H9 (cell line): Measurements from ENCODE around the gene ENTPD1. TPM values are rescaled to one million over a fixed set of nuclear protein-coding genes. Genes with fewer than 3 reads are reported as not detected.

ENCODE experiments used
- DNase-seq: peaks from one replicate; pipeline ENCODE4 v3.0.0-alpha.2; 2017
- H2AFZ ChIP-seq: one replicate; pipeline ENCODE4 v1.6.1; 2013; ENCODE audit warnings: mild to moderate bottlenecking, low read length, control low read depth, moderate library complexity
- H2AK5ac ChIP-seq: 2 replicates; pipeline ENCODE4 v1.6.1; 2013; ENCODE audit warnings: low read length, control low read depth, mixed read lengths; ENCODE audit not compliant: insufficient read length
- H2BK120ac ChIP-seq: one replicate; pipeline ENCODE4 v1.6.1; 2013; ENCODE audit warnings: low read depth, mild to moderate bottlenecking, low read length, control low read depth, inconsistent platforms; ENCODE audit not compliant: poor library complexity, severe bottlenecking
- H2BK12ac ChIP-seq: 2 replicates; pipeline ENCODE4 v1.6.1; 2013; ENCODE audit warnings: low read length, control low read depth, mixed read lengths, low read depth; ENCODE audit not compliant: insufficient read length
- H2BK15ac ChIP-seq: 2 replicates; pipeline ENCODE4 v1.6.1; 2013; ENCODE audit warnings: low read depth, low read length, control low read depth
- H2BK20ac ChIP-seq: one replicate; pipeline ENCODE4 v1.6.1; 2013; ENCODE audit warnings: low read depth, mild to moderate bottlenecking, low read length, control low read depth, inconsistent platforms; ENCODE audit not compliant: poor library complexity, severe bottlenecking
- H2BK5ac ChIP-seq: 2 replicates; pipeline ENCODE4 v1.6.1; 2013; ENCODE audit warnings: low read length, control low read depth, mixed read lengths; ENCODE audit not compliant: insufficient read length
- H3K14ac ChIP-seq: 2 replicates; pipeline ENCODE4 v1.6.1; 2013; ENCODE audit warnings: low read length, control low read depth; ENCODE audit not compliant: insufficient read depth
- H3K18ac ChIP-seq: 2 replicates; pipeline ENCODE4 v1.6.1; 2013; ENCODE audit warnings: low read depth, mild to moderate bottlenecking, mixed read lengths, low read length, control low read depth; ENCODE audit not compliant: insufficient read length
- H3K23ac ChIP-seq: 2 replicates; pipeline ENCODE4 v1.6.1; 2013; ENCODE audit warnings: low read length, control low read depth, mixed read lengths, low read depth; ENCODE audit not compliant: insufficient read length
- H3K23me2 ChIP-seq: 2 replicates; pipeline ENCODE4 v1.6.1; 2013; ENCODE audit warnings: low read depth, mild to moderate bottlenecking, mixed read lengths, low read length, control low read depth; ENCODE audit not compliant: insufficient read length, poor library complexity, severe bottlenecking
- H3K27ac ChIP-seq: 2 replicates; pipeline ENCODE4 v1.5.1; 2013; ENCODE audit warnings: low read length, control low read depth, mixed read lengths, low read depth; ENCODE audit not compliant: insufficient read length
- H3K27me3 ChIP-seq: 2 replicates; pipeline ENCODE4 v1.6.1; 2013; ENCODE audit warnings: low read length, control low read depth, inconsistent platforms; ENCODE audit not compliant: insufficient read depth
- H3K4ac ChIP-seq: 2 replicates; pipeline ENCODE4 v1.6.1; 2013; ENCODE audit warnings: low read depth, mild to moderate bottlenecking, control low read depth, inconsistent platforms, low read length, moderate library complexity
- H3K4me1 ChIP-seq: 2 replicates; pipeline ENCODE4 v1.6.1; 2013; ENCODE audit warnings: low read length, control low read depth, inconsistent platforms; ENCODE audit not compliant: insufficient read depth
- H3K4me2 ChIP-seq: 2 replicates; pipeline ENCODE4 v1.6.1; 2013; ENCODE audit warnings: low read length, control low read depth, mixed read lengths; ENCODE audit not compliant: insufficient read length, insufficient read depth
- H3K56ac ChIP-seq: 2 replicates; pipeline ENCODE4 v1.6.1; 2013; ENCODE audit warnings: low read depth, mild to moderate bottlenecking, mixed read lengths, low read length, control low read depth; ENCODE audit not compliant: insufficient read length
- H3K79me1 ChIP-seq: 2 replicates; pipeline ENCODE4 v1.6.1; 2013; ENCODE audit warnings: low read depth, mild to moderate bottlenecking, moderate library complexity, low read length, control low read depth, inconsistent platforms; ENCODE audit not compliant: insufficient read depth, poor library complexity, severe bottlenecking
- H3K79me2 ChIP-seq: 2 replicates; pipeline ENCODE4 v1.6.1; 2013; ENCODE audit warnings: low read length, control low read depth, inconsistent platforms; ENCODE audit not compliant: insufficient read depth
- H3K9ac ChIP-seq: 2 replicates; pipeline ENCODE4 v1.6.1; 2013; ENCODE audit warnings: low read length, control low read depth, mixed read lengths; ENCODE audit not compliant: insufficient read length; ENCODE audit errors: extremely low read depth
- H3K9me3 ChIP-seq: one replicate; pipeline ENCODE4 v1.6.1; 2013; ENCODE audit warnings: low read depth, low read length, inconsistent platforms; ENCODE audit not compliant: control insufficient read depth
- H3T11ph ChIP-seq: one replicate; pipeline ENCODE4 v1.6.1; 2013; ENCODE audit warnings: mild to moderate bottlenecking, low read length, control low read depth, inconsistent platforms
- H4K20me1 ChIP-seq: one replicate; pipeline ENCODE4 v1.6.1; 2013; ENCODE audit not compliant: control insufficient read depth, insufficient read length, insufficient read depth
- H4K5ac ChIP-seq: 2 replicates; pipeline ENCODE4 v1.6.1; 2013; ENCODE audit warnings: low read depth, mild to moderate bottlenecking, mixed read lengths, low read length, control low read depth; ENCODE audit not compliant: insufficient read length
- H4K8ac ChIP-seq: replicated peaks from 2 replicates; pipeline ENCODE4 v1.6.1; 2013; ENCODE audit warnings: low read length, control low read depth, mixed read lengths, low read depth; ENCODE audit not compliant: insufficient read length
- H4K91ac ChIP-seq: 2 replicates; pipeline ENCODE4 v1.6.1; 2013; ENCODE audit warnings: low read depth, mild to moderate bottlenecking, moderate library complexity, mixed read lengths, low read length, control low read depth; ENCODE audit not compliant: insufficient read length
- H3K27ac Mint-ChIP-seq, 3 experiments: 2 replicates in 2 of 3; 3 replicates in 1 of 3; pipeline ENCODE4 v1.8.0; 2020 to 2021; ENCODE audit warnings: mixed read lengths in 3 of 3, mild to moderate bottlenecking in 1 of 3, moderate library complexity in 1 of 3
- H3K27me3 Mint-ChIP-seq: 2 replicates; pipeline ENCODE4 v1.8.0; 2021; ENCODE audit warnings: low read depth, mild to moderate bottlenecking, moderate library complexity, mixed read lengths
- H3K36me3 Mint-ChIP-seq, 3 experiments: 2 replicates in 2 of 3; 3 replicates in 1 of 3; pipeline ENCODE4 v1.8.0; 2020 to 2021; ENCODE audit warnings: low read depth in 3 of 3, mixed read lengths in 3 of 3; ENCODE audit not compliant: insufficient read depth in 1 of 3
- H3K4me1 Mint-ChIP-seq, 2 experiments: 2 replicates each; pipeline ENCODE4 v1.8.0; 2020; ENCODE audit warnings: mixed read lengths in 2 of 2
- H3K4me3 Mint-ChIP-seq, 2 experiments: 2 replicates in 1 of 2; 3 replicates in 1 of 2; pipeline ENCODE4 v1.8.0; 2020 to 2021; ENCODE audit warnings: mild to moderate bottlenecking in 2 of 2, mixed read lengths in 2 of 2, moderate library complexity in 1 of 2
- H3K9me3 Mint-ChIP-seq, 2 experiments: 2 replicates in 1 of 2; 3 replicates in 1 of 2; pipeline ENCODE4 v1.8.0; 2020; ENCODE audit warnings: mild to moderate bottlenecking in 2 of 2, mixed read lengths in 2 of 2, moderate library complexity in 1 of 2
- WGBS: extraction: QIAGEN DNeasy Blood & Tissue Kit; methylation state at CpG from one replicate; pipeline ENCODE4 v1.1.7; 2013; ENCODE audit warnings: missing lambda C conversion rate, low lambda C conversion rate, mixed read lengths; ENCODE audit not compliant: insufficient read length; ENCODE audit errors: extremely low coverage; 5-methylcytosine and 5-hydroxymethylcytosine counted together
- total RNA-seq: library from RNA; stranded (reverse); gene quantifications from 2 replicates; pipeline ENCODE4 v1.2.1, GENCODE V29; 2021
- TF ChIP-seq, protein P1 (sequence below): fragments of 200-600 bp; sonication (generic); conservative IDR thresholded peaks from 3 replicates; pipeline ENCODE4 v1.8.0; 2021; ENCODE audit warnings: antibody characterized with exemption, mild to moderate bottlenecking

The ENTPD1 gene
- total RNA-seq, 1 experiment from 2014 or later: 1.9 TPM

DNA sequence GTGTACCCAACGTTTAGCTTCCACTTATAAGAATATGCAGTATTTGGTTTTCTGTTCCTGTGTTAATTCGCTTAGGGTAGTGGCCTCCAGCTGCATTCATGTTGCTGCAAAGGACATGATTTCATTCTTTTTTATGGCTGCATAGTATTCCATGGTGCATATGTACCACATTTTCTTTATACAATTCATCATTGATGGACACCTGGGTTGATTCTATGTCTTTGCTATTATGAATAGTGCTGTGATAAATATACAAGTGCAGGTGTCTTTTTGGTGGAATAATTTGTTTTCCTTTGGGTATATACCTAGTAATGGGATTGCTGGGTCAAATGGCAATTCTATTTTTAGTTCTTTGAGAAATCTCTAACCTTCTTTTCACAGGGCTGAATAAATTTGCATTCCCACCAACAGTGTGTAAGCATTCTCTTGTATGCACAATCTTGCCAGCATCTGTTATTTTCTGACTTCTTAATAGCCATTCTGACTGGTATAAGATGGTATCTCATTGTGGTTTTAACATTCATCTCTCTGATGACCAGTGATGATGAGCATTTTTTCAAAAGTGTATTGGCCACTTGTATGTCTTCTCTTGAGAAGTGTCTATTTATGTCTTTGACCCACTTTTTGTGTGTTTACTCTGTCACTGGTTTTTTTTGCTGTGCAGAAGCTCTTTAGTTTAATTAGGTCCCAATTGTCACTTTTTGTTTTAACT, 79.3 kb downstream of the ENTPD1 start:
- Histone ChIP-seq H3K14ac (no peak overlapping the region), H3K9me3 (no peaks in the 10 kb centered on the region), H3K56ac (no peak overlapping the region), H3K27me3 (no peaks in the 10 kb centered on the region), H2BK120ac (no peak overlapping the region), H3K23ac (no peak overlapping the region), H4K91ac (no peak overlapping the region), H3K9ac (no peak overlapping the region), H3K18ac (no peak overlapping the region), H3K4me2 (no peak overlapping the region), H3K4ac (no peak overlapping the region), H2AFZ (no peak overlapping the region), H4K8ac (no peak overlapping the region), H2BK12ac (no peak overlapping the region), H2BK20ac (no peak overlapping the region), H2AK5ac (no peak overlapping the region), H4K20me1 (no peaks in the 10 kb centered on the region), H3K23me2 (no peaks in the 10 kb centered on the region), H2BK15ac (no peak overlapping the region), H3K4me1 (no peaks in the 10 kb centered on the region), H3K27ac (no peak overlapping the region), H2BK5ac (no peak overlapping the region), H3K79me1 (no peaks in the 10 kb centered on the region), H4K5ac (no peak overlapping the region), H3K79me2 (no peaks in the 10 kb centered on the region), H3T11ph (no peak overlapping the region)
- TF ChIP-seq, protein P1, sequence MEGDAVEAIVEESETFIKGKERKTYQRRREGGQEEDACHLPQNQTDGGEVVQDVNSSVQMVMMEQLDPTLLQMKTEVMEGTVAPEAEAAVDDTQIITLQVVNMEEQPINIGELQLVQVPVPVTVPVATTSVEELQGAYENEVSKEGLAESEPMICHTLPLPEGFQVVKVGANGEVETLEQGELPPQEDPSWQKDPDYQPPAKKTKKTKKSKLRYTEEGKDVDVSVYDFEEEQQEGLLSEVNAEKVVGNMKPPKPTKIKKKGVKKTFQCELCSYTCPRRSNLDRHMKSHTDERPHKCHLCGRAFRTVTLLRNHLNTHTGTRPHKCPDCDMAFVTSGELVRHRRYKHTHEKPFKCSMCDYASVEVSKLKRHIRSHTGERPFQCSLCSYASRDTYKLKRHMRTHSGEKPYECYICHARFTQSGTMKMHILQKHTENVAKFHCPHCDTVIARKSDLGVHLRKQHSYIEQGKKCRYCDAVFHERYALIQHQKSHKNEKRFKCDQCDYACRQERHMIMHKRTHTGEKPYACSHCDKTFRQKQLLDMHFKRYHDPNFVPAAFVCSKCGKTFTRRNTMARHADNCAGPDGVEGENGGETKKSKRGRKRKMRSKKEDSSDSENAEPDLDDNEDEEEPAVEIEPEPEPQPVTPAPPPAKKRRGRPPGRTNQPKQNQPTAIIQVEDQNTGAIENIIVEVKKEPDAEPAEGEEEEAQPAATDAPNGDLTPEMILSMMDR: no peak
- no peak overlapping the region for H3K27ac Mint-ChIP-seq
- no peak for DNase-seq
- H3K4me1 Mint-ChIP-seq: peaks cover 9 to 11% of the 10 kb centered on the region in 2 experiments
- WGBS: no CpG with 5 or more reads among the region's 2 CpGs
- H3K27me3 Mint-ChIP-seq: no peaks in the 10 kb centered on the region
- no peaks in the 10 kb centered on the region; a peak in 1 of 5 replicates for H3K9me3 Mint-ChIP-seq
- H3K4me3 Mint-ChIP-seq: no peak overlapping the region
- no peaks in the 10 kb centered on the region for H3K36me3 Mint-ChIP-seq
